GM12878 (cell line): Measurements from ENCODE around the gene WNT5B.

Experiments
- BACH1 ChIP-seq: fragments of 450-650 bp; IDR thresholded peaks from 2 replicates; pipeline ENCODE4 v1.6.1; 2017; ENCODE audit warnings: mild to moderate bottlenecking, borderline replicate concordance
- EP300 ChIP-seq, 2 experiments: fragments of 150-350 bp in 1 of 2; IDR thresholded peaks; 2 replicates each; pipeline ENCODE4 v1.6.1; 2011 to 2012; ENCODE audit warnings: low read depth in 2 of 2, low read length in 2 of 2, borderline replicate concordance in 1 of 2, improper control_type of control experiment in 1 of 2, inconsistent platforms in 1 of 2; ENCODE audit not compliant: control insufficient read depth in 1 of 2
- EZH2 ChIP-seq: IDR thresholded peaks from 2 replicates; pipeline ENCODE4 v1.6.1; 2012; ENCODE audit warnings: low read depth, mild to moderate bottlenecking, control low read depth, inconsistent platforms, low read length, borderline replicate concordance; ENCODE audit not compliant: control insufficient read depth
- HCFC1 ChIP-seq: fragments of 150-350 bp; IDR thresholded peaks from 2 replicates; pipeline ENCODE4 v1.6.1; 2014; ENCODE audit warnings: low read length
- HDGF ChIP-seq: fragments of 450-650 bp; IDR thresholded peaks from 2 replicates; pipeline ENCODE4 v1.6.1; 2016; ENCODE audit warnings: antibody characterized with exemption
- IRF4 ChIP-seq: IDR thresholded peaks from 2 replicates; pipeline ENCODE4 v1.6.1; 2011; ENCODE audit warnings: low read depth, low read length
- POLR2A ChIP-seq: IDR thresholded peaks from 2 replicates; pipeline ENCODE4 v1.6.1; 2011; ENCODE audit warnings: low read depth, mild to moderate bottlenecking, low read length
- POLR2AphosphoS5 ChIP-seq: IDR thresholded peaks from 2 replicates; pipeline ENCODE4 v1.6.1; 2011; ENCODE audit warnings: mild to moderate bottlenecking, low read length, inconsistent platforms
- RELA ChIP-seq: fragments of 450-650 bp; IDR thresholded peaks from 2 replicates; pipeline ENCODE4 v1.8.0; 2014; ENCODE audit warnings: borderline replicate concordance; ENCODE audit not compliant: partially characterized antibody
- SUPT20H ChIP-seq: IDR thresholded peaks from 2 replicates; pipeline ENCODE4 v1.6.1; 2011; ENCODE audit warnings: low read depth, mild to moderate bottlenecking, low read length, moderate library complexity, borderline replicate concordance; ENCODE audit not compliant: control insufficient read depth
- TCF7 ChIP-seq: IDR thresholded peaks from 2 replicates; pipeline ENCODE4 v1.6.1; 2014; ENCODE audit warnings: antibody characterized with exemption, borderline replicate concordance
- TF ChIP-seq, protein P1 (sequence below): fragments of 450-650 bp; IDR thresholded peaks from 2 replicates; pipeline ENCODE4 v1.6.1; 2017; ENCODE audit warnings: mild to moderate bottlenecking
- TF ChIP-seq, protein P2 (sequence below), 3 experiments: IDR thresholded peaks in 2 of 3; conservative IDR thresholded peaks in 1 of 3; 2 replicates each; pipeline ENCODE4 v1.5.1; 2011; ENCODE audit warnings: low read depth in 3 of 3, low read length in 3 of 3, mild to moderate bottlenecking in 3 of 3, control low read depth in 2 of 3, moderate library complexity in 2 of 3, inconsistent platforms in 1 of 3, mixed read lengths in 1 of 3; ENCODE audit not compliant: control insufficient read depth in 2 of 3, insufficient read depth in 1 of 3; ENCODE audit errors: extremely low read depth in 1 of 3
- TF ChIP-seq, protein P3 (sequence below): fragments of 450-650 bp; IDR thresholded peaks from 2 replicates; pipeline ENCODE4 v1.6.1; 2014; ENCODE audit warnings: mild to moderate bottlenecking

DNA sequence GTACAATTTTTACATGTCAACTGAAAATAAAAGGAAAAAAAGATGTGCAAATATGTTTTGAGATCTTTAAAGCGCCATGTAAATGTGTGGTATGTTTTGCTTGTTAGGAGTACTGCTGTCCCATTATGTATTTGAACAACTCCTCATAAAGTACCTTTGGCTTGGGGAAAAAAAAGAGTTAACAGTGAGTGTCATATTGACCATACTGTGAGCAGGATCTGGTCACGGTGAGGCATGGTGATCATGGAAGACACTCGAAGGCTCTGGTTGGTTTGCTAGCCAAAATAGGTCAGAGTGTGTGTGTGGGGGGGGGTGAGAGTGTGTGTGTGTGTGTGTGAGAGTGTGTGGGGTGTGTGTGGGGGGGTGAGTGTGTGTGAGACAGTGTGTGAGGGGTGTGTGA, 24.6 kb upstream of the WNT5B start:
- no peak for TF ChIP-seq EZH2
- TF ChIP-seq HCFC1, result no peak
- TF ChIP-seq, protein P1, sequence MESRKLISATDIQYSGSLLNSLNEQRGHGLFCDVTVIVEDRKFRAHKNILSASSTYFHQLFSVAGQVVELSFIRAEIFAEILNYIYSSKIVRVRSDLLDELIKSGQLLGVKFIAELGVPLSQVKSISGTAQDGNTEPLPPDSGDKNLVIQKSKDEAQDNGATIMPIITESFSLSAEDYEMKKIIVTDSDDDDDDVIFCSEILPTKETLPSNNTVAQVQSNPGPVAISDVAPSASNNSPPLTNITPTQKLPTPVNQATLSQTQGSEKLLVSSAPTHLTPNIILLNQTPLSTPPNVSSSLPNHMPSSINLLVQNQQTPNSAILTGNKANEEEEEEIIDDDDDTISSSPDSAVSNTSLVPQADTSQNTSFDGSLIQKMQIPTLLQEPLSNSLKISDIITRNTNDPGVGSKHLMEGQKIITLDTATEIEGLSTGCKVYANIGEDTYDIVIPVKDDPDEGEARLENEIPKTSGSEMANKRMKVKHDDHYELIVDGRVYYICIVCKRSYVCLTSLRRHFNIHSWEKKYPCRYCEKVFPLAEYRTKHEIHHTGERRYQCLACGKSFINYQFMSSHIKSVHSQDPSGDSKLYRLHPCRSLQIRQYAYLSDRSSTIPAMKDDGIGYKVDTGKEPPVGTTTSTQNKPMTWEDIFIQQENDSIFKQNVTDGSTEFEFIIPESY, result no peak
- no peak for TF ChIP-seq EP300 (IDR thresholded peaks at IDR 0.05; ENCODE audit: borderline replicate concordance in 1 of 2, control insufficient read depth in 1 of 2, low read depth in 2 of 2, low read length in 2 of 2)
- TF ChIP-seq, protein P2, sequence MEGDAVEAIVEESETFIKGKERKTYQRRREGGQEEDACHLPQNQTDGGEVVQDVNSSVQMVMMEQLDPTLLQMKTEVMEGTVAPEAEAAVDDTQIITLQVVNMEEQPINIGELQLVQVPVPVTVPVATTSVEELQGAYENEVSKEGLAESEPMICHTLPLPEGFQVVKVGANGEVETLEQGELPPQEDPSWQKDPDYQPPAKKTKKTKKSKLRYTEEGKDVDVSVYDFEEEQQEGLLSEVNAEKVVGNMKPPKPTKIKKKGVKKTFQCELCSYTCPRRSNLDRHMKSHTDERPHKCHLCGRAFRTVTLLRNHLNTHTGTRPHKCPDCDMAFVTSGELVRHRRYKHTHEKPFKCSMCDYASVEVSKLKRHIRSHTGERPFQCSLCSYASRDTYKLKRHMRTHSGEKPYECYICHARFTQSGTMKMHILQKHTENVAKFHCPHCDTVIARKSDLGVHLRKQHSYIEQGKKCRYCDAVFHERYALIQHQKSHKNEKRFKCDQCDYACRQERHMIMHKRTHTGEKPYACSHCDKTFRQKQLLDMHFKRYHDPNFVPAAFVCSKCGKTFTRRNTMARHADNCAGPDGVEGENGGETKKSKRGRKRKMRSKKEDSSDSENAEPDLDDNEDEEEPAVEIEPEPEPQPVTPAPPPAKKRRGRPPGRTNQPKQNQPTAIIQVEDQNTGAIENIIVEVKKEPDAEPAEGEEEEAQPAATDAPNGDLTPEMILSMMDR (IDR thresholded peaks at IDR 0.05 in 2 of 3, conservative IDR thresholded peaks at IDR 0.05 in 1 of 3; ENCODE audit: control insufficient read depth in 2 of 3, extremely low read depth in 1 of 3, insufficient read depth in 1 of 3, low read depth in 3 of 3, low read length in 3 of 3), result no peak
- TF ChIP-seq IRF4, result no peak
- TF ChIP-seq POLR2AphosphoS5, result no peak
- TF ChIP-seq TCF7, result no peak
- no peak for TF ChIP-seq POLR2A
- TF ChIP-seq RELA, result no peak
- TF ChIP-seq SUPT20H, result no peak
- no peak for TF ChIP-seq BACH1
- TF ChIP-seq, protein P3, sequence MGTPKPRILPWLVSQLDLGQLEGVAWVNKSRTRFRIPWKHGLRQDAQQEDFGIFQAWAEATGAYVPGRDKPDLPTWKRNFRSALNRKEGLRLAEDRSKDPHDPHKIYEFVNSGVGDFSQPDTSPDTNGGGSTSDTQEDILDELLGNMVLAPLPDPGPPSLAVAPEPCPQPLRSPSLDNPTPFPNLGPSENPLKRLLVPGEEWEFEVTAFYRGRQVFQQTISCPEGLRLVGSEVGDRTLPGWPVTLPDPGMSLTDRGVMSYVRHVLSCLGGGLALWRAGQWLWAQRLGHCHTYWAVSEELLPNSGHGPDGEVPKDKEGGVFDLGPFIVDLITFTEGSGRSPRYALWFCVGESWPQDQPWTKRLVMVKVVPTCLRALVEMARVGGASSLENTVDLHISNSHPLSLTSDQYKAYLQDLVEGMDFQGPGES, result no peak
- TF ChIP-seq HDGF, result no peak
